HG03175 (cell line): ENCODE measurements around the gene SORCS3.

Experiments used
- ATAC-seq: cut with Tn5 transposase; IDR thresholded peaks from one replicate; pipeline ENCODE4 v1.9.1; 2021; ENCODE audit warnings: mild to moderate bottlenecking, moderate library complexity; ENCODE audit not compliant: unreplicated experiment

SORCS3 gene

GRCh38 chr10:104989880-104990279, 348.8 kb downstream of the SORCS3 start:
- ATAC-seq: no peak

GRCh38 chr10:104993085-104993484, 352.0 kb downstream of the SORCS3 start:
- ATAC-seq: no peak

GRCh38 chr10:105001269-105001668, 360.2 kb downstream of the SORCS3 start:
- no peak for ATAC-seq

- ATAC-seq: no peak
These were observed 369.5 kb downstream of the SORCS3 start for GRCh38 chr10:105010411-105011121.

- ATAC-seq: no peak
These were observed 376.0 kb downstream of the SORCS3 start for GRCh38 chr10:105017116-105017515.

- no peak for ATAC-seq
These were observed 376.6 kb downstream of the SORCS3 start for GRCh38 chr10:105017691-105018090.

GRCh38 chr10:105023211-105024111, 382.4 kb downstream of the SORCS3 start:
- no peak for ATAC-seq

GRCh38 chr10:105024184-105024583, 383.1 kb downstream of the SORCS3 start:
- no peak for ATAC-seq

GRCh38 chr10:105025092-105025491, 384.0 kb downstream of the SORCS3 start:
- ATAC-seq: no peak

- ATAC-seq: no peak
These were observed 385.5 kb downstream of the SORCS3 start for GRCh38 chr10:105026566-105026965.

GRCh38 chr10:105029286-105029685, 388.2 kb downstream of the SORCS3 start:
- ATAC-seq: no peak

GRCh38 chr10:105037022-105037421, 395.9 kb downstream of the SORCS3 start:
- no peak for ATAC-seq

GRCh38 chr10:105041956-105042355, 400.9 kb downstream of the SORCS3 start:
- no peak for ATAC-seq

GRCh38 chr10:105042906-105043552, 401.9 kb downstream of the SORCS3 start:
- ATAC-seq: no peak

- ATAC-seq: no peak
These were observed 403.8 kb downstream of the SORCS3 start for GRCh38 chr10:105044902-105045301.

GRCh38 chr10:105056413-105056812, 415.3 kb downstream of the SORCS3 start:
- no peak for ATAC-seq

GRCh38 chr10:105062951-105063350, 421.9 kb downstream of the SORCS3 start:
- no peak for ATAC-seq

GRCh38 chr10:105063796-105064195, 422.7 kb downstream of the SORCS3 start:
- peak; percentile 51 for ATAC-seq

GRCh38 chr10:105068497-105068896, 427.4 kb downstream of the SORCS3 start:
- ATAC-seq: no peak

GRCh38 chr10:105070249-105070648, 429.2 kb downstream of the SORCS3 start:
- no peak for ATAC-seq

GRCh38 chr10:105070952-105071351, 429.9 kb downstream of the SORCS3 start:
- no peak for ATAC-seq

- no peak for ATAC-seq
These were observed 430.9 kb downstream of the SORCS3 start for GRCh38 chr10:105071980-105072379.
